Hematopoietic multipotent progenitor cell (in vitro differentiated cells): ENCODE results near the gene ZMAT2. TPM values are rescaled to one million over a fixed set of nuclear protein-coding genes. Genes with fewer than 3 reads are reported as not detected.
"Not testable (repeated sequence)": the region's sequence is repeated elsewhere in the genome, so short reads cannot be mapped to it uniquely, and the experiment has no call there.

Experiments
- DNase-seq, 3 donors: peaks; one replicate each; pipeline ENCODE4 v3.0.0-alpha.2; 2011 to 2015; ENCODE audit warnings: low read depth in 2 of 3, low spot score in 2 of 3
- total RNA-seq: library from RNA; depleted of rRNA; stranded (reverse); fragments of >200 nt; gene quantifications from one replicate; pipeline ENCODE4 v1.2.3, GENCODE V29; 2012

The ZMAT2 gene
- total RNA-seq = 22.1 TPM

GRCh38 chr5:140700177-140701144, at the start of gene ZMAT2:
Gene ZMAT2, plus strand, starts transcription at chr5:140700447. Its CDS starts 14 bp downstream, at chr5:140700461.
- peak; percentile 75 to 99 (median 97) for DNase-seq

GRCh38 chr5:140658870-140659269, 41.4 kb upstream of the ZMAT2 start:
- no peak for DNase-seq

GRCh38 chr5:140660371-140660770, 39.9 kb upstream of the ZMAT2 start:
- DNase-seq = not testable (repeated sequence)

- no peak for DNase-seq
These were observed 36.3 kb upstream of the ZMAT2 start for GRCh38 chr5:140664030-140664358.

GRCh38 chr5:140664359-140665119, 35.7 kb upstream of the ZMAT2 start, which contains the start of gene WDR55:
Gene WDR55, plus strand, starts transcription at chr5:140664904. Its CDS starts 9 bp downstream, at chr5:140664913.
- peak; percentile 84 to 96 (median 95) for DNase-seq

GRCh38 chr5:140671035-140671434, 29.2 kb upstream of the ZMAT2 start:
- DNase-seq = not testable (repeated sequence)

GRCh38 chr5:140671472-140672125, 28.6 kb upstream of the ZMAT2 start:
- no peak for DNase-seq

GRCh38 chr5:140672455-140673186, 27.6 kb upstream of the ZMAT2 start:
- DNase-seq = no peak

- no peak for DNase-seq
These were observed 26.9 kb upstream of the ZMAT2 start, which contains the start of gene DND1 for GRCh38 chr5:140673187-140673976. Gene DND1, minus strand, starts transcription at chr5:140673576. Its CDS starts 34 bp downstream, at chr5:140673542.

- DNase-seq = no peak
These were observed 26.0 kb upstream of the ZMAT2 start for GRCh38 chr5:140674211-140674610.

- DNase-seq = no peak
These were observed 25.6 kb upstream of the ZMAT2 start for GRCh38 chr5:140674629-140675028.

GRCh38 chr5:140677947-140678346, 22.3 kb upstream of the ZMAT2 start:
- no peak for DNase-seq

GRCh38 chr5:140678993-140679392, 21.3 kb upstream of the ZMAT2 start:
- DNase-seq = peak in 1 of 3 donors; percentile 26

- no peak for DNase-seq
These were observed 9.8 kb upstream of the ZMAT2 start for GRCh38 chr5:140690376-140690932.

- peak; percentile 68 to 88 (median 86) for DNase-seq
These were observed 9.0 kb upstream of the ZMAT2 start, which contains the start of the genes HARS1 and HARS2 for GRCh38 chr5:140690941-140691924. Gene HARS1, minus strand, starts transcription at chr5:140691370. Its CDS starts 66 bp downstream, at chr5:140691304. Gene HARS2, plus strand, starts transcription at chr5:140691455. Its CDS starts 194 bp downstream, at chr5:140691649.

GRCh38 chr5:140694276-140694675, 6.0 kb upstream of the ZMAT2 start:
- no peak for DNase-seq

GRCh38 chr5:140696891-140697492, 3.3 kb upstream of the ZMAT2 start:
- DNase-seq = no peak
